GM10266 (cell line): Measurements from ENCODE around the gene TTC7B.
"Not testable (repeated sequence)": the region's sequence is repeated elsewhere in the genome, so short reads cannot be mapped to it uniquely, and the experiment has no call there.

Source experiments
- DNase-seq: peaks from one replicate; pipeline ENCODE4 v3.0.0; 2012; ENCODE audit errors: extremely low spot score
- CTCF ChIP-seq: IDR thresholded peaks from 2 replicates; pipeline ENCODE4 v1.5.1; 2012; ENCODE audit warnings: mild to moderate bottlenecking, low read depth; ENCODE audit not compliant: control insufficient read depth, insufficient read depth; ENCODE audit errors: missing control alignments

Gene TTC7B

GRCh38 chr14:90850487-90850886 is 34.3 kb upstream of the TTC7B start:
- no peak for DNase-seq
- TF ChIP-seq CTCF, result no peak

- no peak for TF ChIP-seq CTCF
- no peak for DNase-seq
Observed at GRCh38 chr14:90849787-90850444, 33.7 kb upstream of the TTC7B start.

- no peak for DNase-seq
Observed at GRCh38 chr14:90848944-90849731, 32.9 kb upstream of the TTC7B start.

GRCh38 chr14:90846511-90846910 is 30.3 kb upstream of the TTC7B start:
- DNase-seq, result no peak
- TF ChIP-seq CTCF, result no peak

More at GRCh38 chr14:90848944-90849731, 32.9 kb upstream of the TTC7B start:
- TF ChIP-seq CTCF, result no peak

GRCh38 chr14:90844321-90844720 is 28.1 kb upstream of the TTC7B start:
- no peak for DNase-seq
- TF ChIP-seq CTCF, result no peak

DNA sequence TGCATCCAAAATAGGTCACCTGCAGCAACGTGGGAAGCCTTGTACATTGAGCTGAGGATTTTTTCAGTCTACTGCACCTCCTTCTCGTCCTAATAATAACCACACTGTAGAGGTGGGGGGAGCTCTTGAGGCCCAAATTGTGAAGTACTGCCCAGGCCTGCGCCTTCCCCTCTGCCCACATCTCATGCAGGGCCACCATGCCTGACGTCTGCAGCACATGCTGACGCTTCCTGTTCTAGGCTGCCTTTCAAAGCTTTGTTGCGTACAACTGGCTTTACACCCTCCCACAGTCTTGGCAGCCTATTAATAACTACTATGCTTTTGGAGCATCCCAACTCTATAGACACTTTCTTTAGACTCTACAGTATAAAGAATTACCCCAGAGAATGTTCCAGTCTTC is 26.5 kb upstream of the TTC7B start:
- no peak for TF ChIP-seq CTCF

GRCh38 chr14:90840667-90841066 is 24.4 kb upstream of the TTC7B start:
- DNase-seq, result not testable (repeated sequence)

More for the DNA sequence above, 26.5 kb upstream of the TTC7B start:
- no peak for DNase-seq
